GM19238 (cell line): ENCODE results near the gene SERINC5.

Experiments
- DNase-seq: peaks from one replicate; pipeline ENCODE4 v3.0.0; 2011; ENCODE audit warnings: low spot score; ENCODE audit not compliant: insufficient read length

SERINC5 gene

DNA sequence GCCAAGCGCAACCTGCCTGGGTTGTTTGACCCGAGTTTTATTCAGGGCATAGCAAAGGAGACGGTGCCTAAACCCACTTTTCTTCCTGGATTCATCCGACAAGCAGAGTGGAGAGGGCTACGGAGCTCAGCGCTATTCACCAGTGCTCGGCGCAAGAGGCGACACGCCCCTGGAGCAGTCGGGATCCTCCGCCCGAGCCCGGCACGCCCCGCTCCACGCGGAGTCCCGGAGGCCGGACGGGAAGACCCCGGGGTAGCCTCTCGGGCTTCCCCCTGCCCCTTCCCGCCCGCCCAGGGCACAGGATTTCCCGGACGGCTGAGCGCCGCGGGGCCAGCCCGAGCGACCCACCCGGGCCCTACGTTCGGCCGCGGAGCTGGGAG is 427 bp downstream of the SERINC5 start:
- DNase-seq = no peak

- no peak for DNase-seq
These were observed 949 bp downstream of the SERINC5 start for GRCh38 chr5:80254767-80255430.

DNA sequence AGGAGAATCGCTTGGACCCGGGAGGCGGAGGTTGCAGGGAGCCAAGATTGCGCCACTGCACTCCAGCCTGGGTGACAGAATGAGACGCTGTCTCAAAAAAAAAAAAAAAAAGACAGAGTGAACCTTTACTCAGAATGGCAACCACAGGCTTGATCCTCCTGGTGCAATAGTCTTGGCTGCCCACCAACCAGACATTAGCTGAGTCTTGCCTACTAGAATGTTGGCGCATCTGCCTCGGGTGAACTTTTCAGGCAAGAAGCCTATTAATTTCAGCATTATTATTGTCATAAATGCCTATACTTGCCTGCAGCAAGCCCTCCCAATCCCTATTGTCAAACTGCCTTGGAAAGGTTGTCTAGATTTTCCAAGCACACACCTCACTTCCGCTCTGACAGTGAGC is 4.2 kb downstream of the SERINC5 start:
- no peak for DNase-seq

DNA sequence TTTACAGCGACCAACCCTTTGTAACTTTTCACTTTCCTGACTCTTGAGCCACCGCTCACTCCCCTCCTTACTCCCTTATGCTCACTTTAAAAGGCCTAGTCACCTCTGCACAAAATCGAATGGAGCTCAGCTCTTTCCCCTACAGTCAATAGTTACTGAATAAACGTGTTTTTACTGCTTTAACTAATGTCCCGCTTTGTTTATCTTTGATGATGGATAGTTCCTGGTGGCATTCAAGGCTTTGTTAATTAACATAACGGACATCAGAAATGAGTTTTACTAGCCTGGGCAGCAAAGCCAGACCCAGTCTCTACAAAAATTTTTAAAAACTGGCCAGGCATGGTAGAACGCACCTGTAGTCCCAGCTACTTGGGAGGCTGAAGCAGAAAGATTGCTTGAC is 5.0 kb downstream of the SERINC5 start:
- DNase-seq = no peak

GRCh38 chr5:80249901-80250300 is 5.9 kb downstream of the SERINC5 start:
- DNase-seq = no peak

GRCh38 chr5:80248378-80248777 is 7.5 kb downstream of the SERINC5 start:
- no peak for DNase-seq

DNA sequence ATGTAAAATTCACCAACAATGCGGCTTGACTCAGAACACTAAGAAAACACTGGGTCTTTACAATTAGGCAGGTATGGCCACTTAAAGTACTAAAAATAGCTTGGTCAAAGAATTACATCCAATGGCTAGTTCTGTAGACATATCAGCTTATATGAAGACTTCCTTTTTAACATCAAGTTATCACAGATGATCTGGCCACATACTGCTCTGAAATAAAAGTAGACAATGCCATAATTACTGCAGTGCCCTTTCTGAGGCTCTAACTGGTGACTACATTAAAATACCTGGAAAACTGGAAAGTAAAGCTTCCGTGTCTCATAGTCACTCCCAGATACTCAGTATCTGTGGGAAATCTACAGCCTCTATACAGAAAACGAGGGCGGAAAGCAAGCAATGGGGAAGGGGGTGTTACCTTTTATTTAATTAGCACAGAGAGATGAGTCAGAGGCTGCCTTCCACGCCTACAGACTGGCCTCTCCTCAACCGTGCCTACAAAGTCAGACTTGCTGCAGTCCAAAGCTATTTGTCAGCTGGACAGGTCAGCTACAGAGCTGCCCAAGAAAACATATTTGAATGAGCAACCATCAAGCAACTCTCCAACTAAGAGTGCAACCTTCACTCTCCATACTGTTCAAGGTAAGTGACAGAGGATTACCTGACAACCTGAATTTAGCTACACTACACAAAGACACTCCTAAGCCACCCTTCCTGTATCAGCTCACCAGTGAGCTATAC is 8.7 kb downstream of the SERINC5 start:
- DNase-seq = no peak

DNA sequence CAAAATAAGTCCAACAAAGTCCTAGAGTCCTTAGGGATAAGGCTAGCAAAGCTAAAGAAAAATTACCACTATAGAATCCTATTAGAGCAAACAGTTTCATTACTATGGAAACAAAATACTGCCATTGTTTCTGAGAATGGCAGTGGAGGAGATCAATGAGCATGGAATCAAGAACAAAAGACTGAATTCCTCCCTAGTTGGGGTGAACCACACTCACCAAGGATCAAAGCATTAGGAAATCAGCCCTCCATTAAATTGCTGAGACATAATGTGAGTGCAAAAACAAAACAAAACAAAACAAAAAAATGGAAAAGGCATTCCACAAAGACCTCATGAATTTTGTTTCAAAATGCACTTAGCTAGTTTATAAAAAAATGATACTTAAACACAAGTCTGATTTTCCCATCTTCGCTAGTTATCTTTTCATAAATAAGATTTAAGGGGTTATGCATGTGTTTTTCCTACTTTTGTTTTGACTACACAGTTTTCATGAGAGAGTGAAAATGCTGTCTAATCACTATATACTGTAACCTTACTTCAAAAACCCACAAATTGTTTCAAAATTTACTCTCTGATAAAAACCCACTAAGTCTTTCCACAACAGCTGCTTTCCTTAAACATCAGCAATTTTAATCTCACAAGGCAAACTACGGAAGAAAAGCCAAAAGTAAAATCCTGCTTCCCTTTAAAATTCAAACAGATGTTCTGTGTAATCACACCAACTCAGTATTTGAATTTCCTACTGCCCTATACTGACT is 9.7 kb downstream of the SERINC5 start:
- no peak for DNase-seq

DNA sequence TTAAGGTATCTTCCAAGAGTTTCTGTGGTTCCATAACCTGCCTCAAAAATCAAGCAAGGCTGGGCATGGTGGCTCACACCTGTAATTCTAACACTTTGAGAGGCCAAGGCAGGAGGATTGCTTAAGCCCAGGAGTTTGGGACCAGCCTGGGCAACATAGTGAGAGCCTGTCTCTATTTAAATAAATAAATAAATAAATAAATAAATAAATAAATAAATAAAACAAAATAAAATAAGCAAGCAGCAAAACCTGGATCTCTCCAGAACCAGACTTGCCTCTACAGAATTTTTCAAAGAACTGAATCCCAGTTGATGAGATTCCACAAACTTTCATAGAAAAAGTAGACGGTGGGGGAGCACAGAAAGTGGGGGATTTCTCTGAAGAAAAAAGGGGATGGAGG is 12.3 kb downstream of the SERINC5 start:
- DNase-seq = no peak

DNA sequence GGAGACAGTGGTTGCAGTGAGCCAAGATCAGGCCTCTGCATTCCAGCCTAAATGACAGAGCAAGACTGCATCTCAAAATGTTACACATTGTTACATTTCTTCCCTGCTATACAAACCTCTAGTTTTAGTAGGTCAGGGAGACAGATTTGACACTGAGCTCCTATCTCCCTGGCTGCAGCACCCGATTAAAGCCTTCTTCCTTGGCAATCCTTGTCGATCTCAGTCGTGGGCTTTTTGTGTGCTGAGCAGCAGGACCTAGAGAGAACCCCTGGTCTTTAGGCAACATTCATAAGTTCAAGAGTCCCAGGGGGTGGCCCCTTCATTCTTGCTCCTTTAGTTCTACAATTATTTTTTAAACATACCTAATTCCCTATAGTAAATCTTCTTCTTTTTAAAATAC is 13.0 kb downstream of the SERINC5 start:
- no peak for DNase-seq

DNA sequence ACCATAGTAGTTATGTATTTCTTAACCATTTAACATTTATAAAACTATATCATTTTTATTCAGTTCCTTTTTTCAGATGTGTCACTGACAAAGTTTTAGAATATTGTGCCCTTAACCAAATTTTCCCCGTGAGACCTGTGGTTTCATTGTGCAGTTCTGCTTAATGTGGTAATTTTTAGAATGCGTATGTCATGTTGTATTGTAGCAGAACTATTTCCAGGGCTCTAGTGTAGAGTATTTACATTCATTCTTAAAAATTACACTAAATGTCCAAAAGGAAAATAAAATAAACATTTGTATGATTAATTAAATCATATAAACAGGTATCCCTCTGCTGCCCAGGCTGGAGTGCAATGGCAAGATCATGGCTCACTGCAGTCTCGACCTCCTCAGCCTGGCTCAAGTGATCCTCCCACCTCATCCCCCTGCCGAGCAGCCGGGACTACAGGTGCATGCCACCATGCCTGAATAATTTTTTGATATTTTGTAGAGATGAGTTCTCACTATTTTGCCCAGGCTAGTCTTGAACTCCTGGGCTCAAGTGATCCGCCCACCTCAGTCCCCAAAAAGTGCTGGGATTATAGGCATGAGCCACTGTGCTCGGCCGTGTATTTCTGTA is 15.4 kb downstream of the SERINC5 start:
- no peak for DNase-seq

GRCh38 chr5:80239680-80240367 is 16.0 kb downstream of the SERINC5 start:
- DNase-seq = no peak

DNA sequence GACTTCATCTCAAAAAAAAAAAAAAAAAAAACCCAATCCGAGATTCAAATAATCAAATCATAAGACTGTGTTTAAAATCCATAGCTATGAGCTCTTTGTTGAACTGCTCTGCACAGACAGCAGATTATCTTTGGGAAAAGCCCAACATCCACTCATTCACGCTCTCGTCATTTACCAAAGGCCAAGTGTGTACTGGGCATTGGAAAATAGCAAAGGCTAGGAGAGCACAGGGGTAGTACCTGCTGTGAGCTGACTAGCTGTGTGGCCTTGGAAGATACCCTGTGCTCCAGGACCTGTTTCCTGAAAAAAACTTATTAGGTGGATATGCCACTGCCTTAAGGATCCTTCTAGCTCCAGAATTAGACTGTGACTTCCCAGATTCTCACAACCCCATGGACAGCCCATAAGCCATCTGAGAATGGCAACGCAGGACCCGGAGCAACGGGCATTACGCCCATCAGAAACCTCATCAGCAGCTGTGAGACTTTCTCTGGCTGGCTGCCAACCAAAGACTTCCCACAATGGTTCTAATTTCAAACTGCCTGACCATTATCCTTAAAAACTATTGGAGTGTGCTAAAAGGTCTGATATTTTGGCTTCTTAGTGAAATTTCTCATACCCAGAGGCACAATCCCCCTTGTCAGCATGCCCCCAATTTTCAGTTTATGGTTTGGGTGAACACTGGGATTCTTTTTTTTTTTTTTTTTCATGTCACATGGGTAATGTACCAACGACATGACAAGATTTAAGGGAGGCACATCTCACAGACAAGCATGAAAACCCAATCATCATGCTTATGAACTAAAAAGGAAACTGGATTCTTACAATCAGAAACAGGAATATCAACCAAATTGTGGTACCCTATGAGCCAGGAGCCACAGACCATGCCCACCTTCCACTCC is 16.8 kb downstream of the SERINC5 start:
- no peak for DNase-seq

- no peak for DNase-seq
These were observed 17.8 kb downstream of the SERINC5 start for GRCh38 chr5:80238097-80238496.

GRCh38 chr5:80237243-80237642 is 18.6 kb downstream of the SERINC5 start:
- DNase-seq = no peak

- no peak for DNase-seq
These were observed 21.5 kb downstream of the SERINC5 start for GRCh38 chr5:80234116-80234948.

DNA sequence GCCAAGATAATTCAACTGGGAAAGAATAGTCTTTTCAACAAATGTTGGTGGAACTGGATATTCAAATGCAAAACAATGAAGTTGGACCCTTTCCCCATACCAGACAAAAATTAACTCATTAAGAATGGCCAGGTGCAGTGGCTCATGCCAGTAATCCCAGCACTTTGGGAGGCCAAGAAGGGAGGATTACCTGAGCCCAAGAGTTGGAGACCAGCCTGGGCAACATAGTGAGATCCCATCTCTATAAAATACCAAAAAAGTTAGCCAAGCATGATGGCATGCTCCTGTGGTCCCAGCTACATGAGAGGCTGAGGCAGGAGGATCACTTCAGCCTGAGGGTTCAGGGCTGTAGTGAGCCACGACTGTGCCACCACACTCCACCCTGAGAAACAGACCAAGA is 24.2 kb downstream of the SERINC5 start:
- DNase-seq = no peak

- no peak for DNase-seq
These were observed 24.6 kb downstream of the SERINC5 start for GRCh38 chr5:80231243-80231642.

DNA sequence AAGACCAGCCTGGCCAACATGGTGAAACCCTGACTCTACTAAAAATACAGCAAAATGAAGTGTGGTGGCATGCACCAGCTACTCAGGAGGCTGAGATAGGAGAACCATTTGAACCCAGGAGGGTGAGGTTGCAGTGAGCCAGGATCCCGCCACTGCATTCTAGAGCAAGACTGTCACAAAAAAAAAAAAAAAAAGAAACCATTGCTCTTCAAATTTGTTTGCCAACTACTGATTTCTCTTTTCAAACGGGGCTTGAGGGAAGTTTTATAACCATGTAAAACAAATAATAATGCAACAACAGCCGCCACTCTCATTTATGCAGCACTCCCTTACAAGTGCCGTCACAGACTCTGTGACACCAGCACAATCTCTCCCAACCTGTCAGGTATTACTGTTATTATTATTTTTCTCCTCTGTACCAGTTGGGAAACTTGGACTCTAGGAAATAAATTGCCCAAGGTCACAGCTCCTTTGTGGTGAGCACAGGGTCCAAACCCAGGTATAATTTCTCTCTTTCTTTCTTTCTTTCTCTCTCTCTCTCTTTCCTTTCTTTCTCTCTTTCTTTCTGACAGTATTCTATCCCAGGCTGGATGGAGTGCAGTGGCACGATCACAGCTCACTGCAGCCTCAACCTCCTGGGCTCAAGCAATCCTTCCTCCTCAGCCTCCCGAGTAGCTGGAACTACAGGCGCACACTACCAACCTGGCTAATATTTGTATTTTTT is 25.4 kb downstream of the SERINC5 start:
- DNase-seq = no peak
